Jurkat, Clone E6-1 (cell line): Measurements from ENCODE around the gene NDUFC2.
"Not testable (repeated sequence)": the region's sequence is repeated elsewhere in the genome, so short reads cannot be mapped to it uniquely, and the experiment has no call there.

Source experiments
- DNase-seq: peaks from one replicate; pipeline ENCODE4 v3.0.0-alpha.2; 2011; ENCODE audit warnings: low read depth, low spot score
- H3K4me3 ChIP-seq: 2 replicates; pipeline ENCODE4 v1.5.1; 2011; ENCODE audit warnings: mild to moderate bottlenecking, low read length, control low read depth, moderate library complexity

The NDUFC2 gene

DNA sequence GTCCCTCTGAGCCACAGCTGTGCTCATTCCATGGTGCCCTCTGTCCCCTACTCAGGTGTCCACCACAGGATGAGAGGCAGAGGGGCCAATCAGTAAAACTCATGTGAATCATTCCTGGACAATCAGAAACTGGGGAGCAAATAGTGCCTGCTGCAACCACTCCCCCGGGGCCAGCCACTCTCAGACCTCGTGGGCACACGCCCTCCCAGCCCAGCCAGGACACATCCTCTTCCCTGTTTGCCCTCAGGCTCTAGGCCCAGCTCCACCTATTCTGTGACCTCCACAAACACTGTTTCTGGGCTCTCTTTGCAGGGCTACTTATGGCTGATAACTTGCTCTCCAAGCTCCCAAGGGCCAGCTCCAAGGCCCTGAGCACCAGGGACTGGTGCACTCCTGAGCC, 42.6 kb downstream of the NDUFC2 start:
- no peak overlapping the region for H3K4me3 ChIP-seq
- no peak for DNase-seq

DNA sequence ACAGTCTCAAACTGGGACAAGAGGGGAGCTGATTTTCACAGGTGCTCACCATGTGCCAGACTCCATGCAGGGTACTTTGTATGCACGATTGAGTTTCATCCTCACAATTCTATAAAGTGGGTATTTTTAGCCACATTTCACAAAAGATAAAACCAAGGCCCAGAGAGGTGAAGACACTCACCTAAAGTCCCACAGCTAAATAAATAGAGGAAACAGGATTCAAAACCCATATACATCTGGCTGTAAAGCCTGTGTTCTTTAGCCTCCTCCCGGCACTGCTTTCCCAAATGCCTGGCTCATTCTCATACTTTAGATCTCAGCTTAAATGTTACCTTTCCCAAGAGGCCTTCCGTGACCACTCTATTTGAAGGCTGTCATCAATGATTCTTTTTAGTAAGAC, 43.3 kb downstream of the NDUFC2 start:
- H3K4me3 ChIP-seq: no peak overlapping the region
- DNase-seq: no peak

DNA sequence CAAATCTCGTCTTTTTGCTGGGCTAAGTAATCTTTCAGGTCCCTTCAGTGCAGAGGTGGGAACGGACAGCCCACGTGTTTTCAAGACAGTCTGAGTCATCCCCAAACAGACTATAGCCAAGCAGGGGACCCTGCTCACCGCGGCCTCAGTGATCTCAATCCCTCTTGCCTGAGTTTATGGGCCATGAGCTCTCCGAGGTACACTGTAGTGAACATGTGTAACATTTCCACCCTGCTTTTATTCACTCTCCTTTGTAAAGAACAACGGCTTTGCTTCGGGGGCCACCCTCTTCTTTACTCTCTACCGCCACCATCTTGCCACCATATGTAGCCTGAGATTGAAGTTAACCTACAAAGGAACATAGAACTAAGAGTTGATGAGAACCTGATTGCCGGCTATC, 45.0 kb downstream of the NDUFC2 start:
- no peak overlapping the region for H3K4me3 ChIP-seq
- no peak for DNase-seq

DNA sequence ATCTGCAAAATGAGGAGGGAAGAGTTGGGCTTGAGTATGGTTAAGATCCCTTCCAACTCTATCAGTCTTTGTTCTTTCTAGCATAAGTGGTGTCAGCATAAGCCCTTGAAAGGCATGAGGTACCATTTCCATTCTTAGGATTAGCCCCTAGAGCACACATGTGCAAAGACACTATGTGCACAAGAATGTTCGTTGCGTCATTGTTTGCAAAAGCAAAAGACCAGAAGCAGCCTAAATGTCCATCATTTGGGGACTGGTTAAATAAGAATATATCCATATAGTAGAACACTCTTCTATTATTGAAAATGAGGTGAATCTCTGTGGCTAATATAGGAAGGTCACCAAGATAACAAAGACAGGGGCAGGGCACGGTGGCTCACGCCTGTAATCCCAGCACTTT, 46.6 kb downstream of the NDUFC2 start:
- no peak for DNase-seq
- no peak overlapping the region for H3K4me3 ChIP-seq

DNA sequence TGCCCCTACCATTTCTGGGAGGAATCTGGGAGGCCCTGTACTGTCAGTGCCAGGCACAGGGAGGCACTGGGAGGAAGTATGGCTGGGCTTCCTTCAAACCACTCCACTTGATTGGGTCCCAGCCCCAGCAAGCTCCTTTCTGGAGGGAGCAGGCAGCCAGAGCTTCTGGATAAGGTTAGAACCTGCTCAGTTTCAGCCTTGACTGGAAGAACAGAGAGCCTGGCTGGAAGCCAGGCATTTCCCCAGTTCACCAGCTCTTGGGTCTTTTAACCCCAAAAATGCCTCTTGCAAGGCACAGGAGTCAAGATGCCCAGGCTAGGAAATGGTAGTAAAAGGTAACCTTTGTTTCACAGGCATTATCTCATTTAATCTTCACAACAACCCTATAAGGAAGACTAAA, 47.6 kb downstream of the NDUFC2 start:
- no peak overlapping the region for H3K4me3 ChIP-seq
- DNase-seq: no peak

DNA sequence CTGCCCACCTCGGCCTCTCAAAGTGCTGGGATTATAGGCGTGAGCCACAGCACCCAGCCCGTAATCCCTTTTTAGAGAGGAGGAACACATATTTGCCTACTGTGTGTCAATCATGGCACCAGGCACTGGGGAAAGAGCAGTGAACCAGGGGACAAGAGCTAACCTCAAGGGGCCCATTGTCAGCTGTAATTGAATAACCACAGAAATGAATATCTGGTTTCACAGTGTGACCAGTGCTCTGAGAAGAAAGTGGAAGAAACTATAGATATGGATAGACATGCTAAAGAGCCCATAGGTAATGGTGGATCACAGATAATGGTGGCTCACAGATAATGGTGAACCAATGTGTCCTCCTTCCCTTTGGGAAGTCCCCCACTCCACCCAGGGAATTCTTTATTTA, 48.0 kb downstream of the NDUFC2 start:
- DNase-seq: no peak

DNA sequence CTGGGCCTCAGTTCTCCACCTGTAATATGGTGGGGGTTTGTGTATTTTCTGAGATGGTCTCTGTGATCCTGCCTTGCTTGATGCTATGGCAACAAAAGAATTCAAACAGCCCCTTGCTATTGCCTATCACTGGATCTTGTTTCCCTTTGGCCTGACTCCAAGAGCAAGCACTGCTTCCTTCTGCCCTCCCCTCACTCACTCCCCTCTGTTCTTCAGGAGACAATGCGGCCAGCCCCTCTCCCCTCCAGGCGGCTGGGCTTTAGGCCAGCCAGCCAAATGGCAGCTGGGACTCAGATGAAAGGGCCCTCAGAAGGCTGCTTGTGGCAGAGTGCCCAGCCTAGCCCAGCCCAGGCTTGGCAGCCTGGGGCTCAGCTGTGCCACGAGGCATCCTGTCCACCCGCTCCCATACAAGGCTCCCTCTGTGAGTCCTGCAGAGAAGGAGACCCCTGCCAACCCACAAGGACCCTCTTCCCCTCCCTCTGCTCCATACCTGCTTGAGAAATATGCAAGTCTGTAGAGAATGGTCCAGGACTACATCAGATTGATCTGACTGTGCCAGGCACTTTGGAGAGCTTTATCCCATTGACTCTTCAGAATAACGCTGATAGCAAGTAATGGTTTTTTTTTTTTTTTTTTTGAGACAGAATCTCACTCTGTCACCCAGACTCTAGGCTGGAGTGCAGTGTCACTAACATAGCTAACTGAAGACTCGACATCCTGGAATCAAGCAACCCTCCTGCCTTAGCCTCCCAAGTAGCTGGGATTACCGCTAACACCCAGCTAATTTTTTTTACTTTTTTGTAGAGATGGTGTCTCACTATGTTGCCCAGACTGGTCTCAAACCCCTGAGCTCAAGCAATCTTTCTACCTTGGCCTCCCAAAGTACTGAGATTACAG, 49.0 kb downstream of the NDUFC2 start:
- H3K4me3 ChIP-seq: no peak overlapping the region
- DNase-seq: peak; percentile 14

More for the DNA sequence above, 48.0 kb downstream of the NDUFC2 start:
- H3K4me3 ChIP-seq: no peak overlapping the region

DNA sequence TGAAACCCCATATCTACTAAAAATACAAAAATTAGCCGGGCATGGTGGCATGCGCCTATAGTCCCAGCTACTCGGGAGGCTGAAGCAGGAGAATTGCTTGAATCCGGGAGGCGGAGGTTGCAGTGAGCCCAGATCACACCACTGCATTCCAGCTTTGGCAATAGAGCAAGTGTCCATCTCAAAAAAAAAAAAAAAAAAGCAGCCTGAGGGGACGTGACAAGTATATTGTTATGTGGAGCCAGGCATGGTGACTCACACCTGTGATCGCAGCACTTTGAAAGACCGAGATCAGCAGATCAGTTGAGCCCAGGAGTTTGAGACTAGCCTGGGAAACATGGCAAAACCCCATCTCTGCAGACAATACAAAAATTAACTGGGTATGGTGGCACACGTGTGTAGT, 51.2 kb downstream of the NDUFC2 start:
- not testable (repeated sequence) for DNase-seq, H3K4me3 ChIP-seq

DNA sequence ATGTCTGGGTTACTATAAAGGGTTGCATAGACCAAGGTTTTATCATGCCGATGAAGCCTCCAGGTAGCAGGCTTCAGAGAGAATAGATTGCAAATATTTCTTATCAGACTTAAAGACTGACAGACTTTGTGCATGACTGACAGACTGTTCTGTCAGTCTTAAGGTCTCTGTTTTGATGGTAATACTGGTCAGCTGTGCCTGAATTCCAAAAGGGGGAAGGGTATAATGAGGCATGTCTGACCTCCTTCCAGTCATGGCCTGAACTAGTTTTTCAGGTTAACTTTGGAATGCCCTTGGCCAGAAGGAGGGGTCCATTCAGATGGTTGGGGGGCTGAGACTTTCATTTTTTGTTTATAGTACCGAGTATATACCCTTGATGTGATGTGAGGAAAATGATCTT, 51.9 kb downstream of the NDUFC2 start:
- no peak for DNase-seq
- no peak overlapping the region for H3K4me3 ChIP-seq

DNA sequence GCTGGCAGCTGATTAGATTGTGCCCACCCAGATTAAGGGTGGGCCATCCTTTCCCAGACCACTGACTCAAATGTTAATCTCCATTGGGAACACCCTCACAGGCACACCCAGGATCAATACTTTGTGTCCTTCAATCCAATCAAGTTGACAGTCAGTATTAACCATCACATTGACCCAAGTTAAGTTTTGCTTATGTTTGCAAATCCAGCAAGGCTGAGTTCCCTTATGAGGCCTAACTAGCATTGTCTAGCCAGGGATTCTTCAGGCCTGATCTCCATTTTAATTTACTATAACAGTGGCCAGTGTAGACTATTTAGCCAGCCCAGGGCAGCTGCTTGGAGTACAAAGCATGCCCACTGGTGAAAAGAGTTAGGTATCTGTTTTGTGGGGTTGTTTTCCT, 54.3 kb downstream of the NDUFC2 start:
- no peak for DNase-seq
- H3K4me3 ChIP-seq: no peak overlapping the region

DNA sequence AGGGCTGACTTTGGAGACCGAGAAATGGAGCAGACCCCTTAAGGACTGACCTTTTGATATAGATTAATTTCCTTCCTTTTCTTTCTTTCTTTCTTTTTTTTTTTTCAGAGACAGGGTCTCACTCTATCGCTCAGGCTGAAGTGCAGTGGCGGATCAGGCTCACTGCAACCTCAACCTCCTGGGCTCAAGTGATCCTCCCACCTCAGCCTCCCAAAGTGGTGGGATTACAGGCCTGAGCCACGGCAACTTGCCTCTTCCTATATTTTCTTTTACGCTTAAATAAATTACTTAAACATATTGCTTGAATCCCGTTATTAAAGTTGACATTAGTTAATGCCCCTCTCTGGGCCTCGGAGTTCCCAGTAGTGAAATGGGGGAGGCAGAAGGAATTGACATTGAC, 56.2 kb downstream of the NDUFC2 start:
- no peak overlapping the region for H3K4me3 ChIP-seq
- no peak for DNase-seq

DNA sequence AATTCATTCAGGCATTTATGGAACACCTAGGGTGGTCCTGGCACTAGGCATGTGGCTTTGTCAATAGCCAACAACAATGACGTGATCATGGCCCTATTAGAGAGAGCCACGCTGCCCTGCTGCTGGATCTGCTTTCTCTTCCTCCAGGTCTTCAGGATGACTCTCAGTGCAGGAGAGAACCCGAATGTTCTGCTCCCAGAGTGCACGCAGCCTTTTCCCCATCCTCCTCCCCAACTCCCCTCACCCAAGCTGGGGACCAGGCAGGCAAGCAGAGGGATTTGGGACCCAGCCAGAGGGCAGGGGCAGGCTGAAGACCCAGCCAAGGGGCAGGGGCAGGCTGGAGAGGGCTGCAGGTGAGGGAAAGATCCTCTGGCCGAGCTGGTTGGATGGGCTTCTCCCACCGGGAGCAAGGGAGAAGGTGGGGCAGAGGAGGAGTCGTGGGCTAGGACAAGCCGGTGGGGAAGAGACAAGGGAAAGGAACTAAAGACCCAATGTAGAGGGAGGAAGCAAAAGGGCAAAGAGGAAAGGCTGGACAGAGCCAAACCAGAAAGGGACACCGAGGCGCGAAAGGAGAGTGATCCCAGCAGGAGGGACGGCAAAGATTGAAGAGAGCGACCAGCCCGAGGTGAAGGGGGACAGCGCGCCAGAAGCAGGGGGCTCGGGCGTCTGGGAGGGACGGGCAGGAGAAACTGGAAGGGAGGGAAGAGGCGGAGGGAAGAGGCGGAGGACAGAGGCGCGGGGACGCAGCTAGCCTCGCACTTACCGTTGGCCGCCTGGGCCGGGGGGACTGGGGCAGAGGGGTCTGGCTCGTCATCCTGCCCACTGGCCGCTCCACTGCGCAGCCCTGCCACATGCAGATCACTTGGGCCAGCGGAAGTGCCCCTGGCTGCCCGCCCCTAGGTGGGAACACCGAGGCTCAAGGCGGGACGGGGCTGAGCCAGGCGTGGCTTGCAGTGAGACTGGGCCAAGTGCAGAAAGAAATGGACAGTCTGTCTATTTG, 57.0 kb downstream of the NDUFC2 start, which contains the start of gene KCTD14:
Gene KCTD14 (minus strand): TSS at position 880 of the 1,000 bp plus-strand sequence. CDS start 27 bp downstream, at position 853.
- no peak within 1 kb of the TSS for H3K4me3 ChIP-seq
- DNase-seq: no peak

DNA sequence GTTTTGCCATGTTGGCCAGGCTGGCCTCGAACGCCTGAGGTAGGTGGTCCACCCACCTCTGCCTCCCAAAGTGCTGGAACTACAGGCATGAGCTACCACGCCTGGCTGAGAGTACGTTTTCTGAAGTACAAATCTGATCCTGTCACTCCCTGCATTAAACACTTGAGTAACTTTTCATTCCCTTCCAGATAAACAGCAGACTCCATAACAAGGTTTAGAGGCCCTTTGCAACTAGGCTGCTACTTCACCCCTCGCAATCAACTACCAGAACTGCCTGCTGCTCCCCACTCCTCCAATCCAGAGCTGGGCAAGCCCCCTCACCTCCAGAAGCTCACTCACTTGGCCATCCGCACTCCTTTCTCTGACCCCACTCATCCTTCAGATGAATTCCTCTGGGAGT, 58.1 kb downstream of the NDUFC2 start:
- no peak overlapping the region for H3K4me3 ChIP-seq
- no peak for DNase-seq

DNA sequence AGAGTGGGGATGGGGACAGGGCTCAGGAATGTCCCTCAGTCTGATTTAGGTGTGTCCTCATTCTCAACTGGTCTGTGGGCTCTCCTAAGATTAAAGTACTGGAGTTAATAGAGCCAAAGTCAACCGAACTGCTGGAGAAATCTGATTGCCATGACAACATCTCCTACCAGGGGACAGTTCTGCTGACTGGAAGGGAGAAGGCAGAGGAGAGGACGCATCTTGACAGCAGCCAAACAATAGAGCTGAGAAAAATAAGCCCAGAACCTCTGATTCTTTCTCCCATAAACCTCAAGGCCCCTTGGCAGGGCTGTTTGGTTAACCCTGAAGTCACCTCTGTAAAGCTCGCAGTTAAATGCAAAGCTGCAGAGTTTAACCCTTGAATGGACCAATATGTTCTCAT, 59.4 kb downstream of the NDUFC2 start:
- no peak for DNase-seq
- no peak overlapping the region for H3K4me3 ChIP-seq

DNA sequence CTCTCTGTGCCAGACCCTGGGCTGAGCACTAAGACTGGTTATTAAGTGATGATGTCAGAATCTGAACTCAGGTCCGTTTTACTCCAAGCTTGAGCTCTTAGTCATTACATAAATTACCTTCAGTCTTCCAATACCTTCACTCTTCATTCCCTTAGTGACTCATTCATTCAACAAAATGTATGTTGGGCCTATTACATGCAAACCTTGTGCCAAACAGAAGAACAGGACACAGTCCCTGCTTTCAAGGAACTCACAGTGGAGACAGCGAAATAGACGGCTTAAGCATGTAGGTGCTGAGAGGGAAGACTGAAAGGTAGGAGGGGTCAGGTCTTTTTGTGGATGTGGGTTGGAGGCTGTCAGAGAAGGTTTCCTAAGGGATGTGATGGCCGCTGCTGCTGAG, 59.9 kb downstream of the NDUFC2 start:
- no peak overlapping the region for H3K4me3 ChIP-seq
- no peak for DNase-seq
